Keratinocyte (primary cell): Measurements from ENCODE around the gene USP26.

Experiments used
- EZH2 ChIP-seq: IDR thresholded peaks from one replicate; pipeline ENCODE4 v1.6.1; 2012; ENCODE audit warnings: inconsistent platforms, mild to moderate bottlenecking, low read length, moderate library complexity
- TF ChIP-seq, protein P1 (sequence below), 3 experiments: IDR thresholded peaks in 1 of 3; conservative IDR thresholded peaks in 1 of 3; optimal IDR thresholded peaks in 1 of 3; 2 replicates in 2 of 3; 3 replicates in 1 of 3; pipeline versions ENCODE3 to v1.5.1; 2011; ENCODE audit warnings: low read length in 3 of 3, mild to moderate bottlenecking in 3 of 3, moderate library complexity in 2 of 3, control low read depth in 1 of 3, inconsistent platforms in 1 of 3; ENCODE audit not compliant: insufficient read depth in 2 of 3; ENCODE audit errors: extremely low read depth in 1 of 3

DNA sequence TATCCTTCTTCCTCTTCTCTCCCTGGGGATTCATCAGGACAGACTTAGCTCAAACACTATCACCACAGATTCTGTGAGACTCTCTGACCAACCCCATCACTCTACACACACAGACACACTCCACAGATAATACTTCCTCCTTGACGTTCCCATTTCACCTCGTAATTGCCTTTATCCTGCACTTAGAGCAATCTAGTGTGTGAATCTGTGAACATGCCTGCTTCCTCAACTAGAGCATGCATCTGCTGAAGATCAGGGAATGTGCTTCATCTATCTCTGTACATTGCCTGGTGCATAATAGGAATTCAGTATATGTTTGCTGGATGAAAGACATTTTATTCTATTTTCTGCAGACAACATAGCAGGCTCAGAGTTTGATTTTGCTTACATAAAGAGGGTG lies 113.4 kb downstream of the USP26 start:
- TF ChIP-seq EZH2 = no peak
- TF ChIP-seq, protein P1, sequence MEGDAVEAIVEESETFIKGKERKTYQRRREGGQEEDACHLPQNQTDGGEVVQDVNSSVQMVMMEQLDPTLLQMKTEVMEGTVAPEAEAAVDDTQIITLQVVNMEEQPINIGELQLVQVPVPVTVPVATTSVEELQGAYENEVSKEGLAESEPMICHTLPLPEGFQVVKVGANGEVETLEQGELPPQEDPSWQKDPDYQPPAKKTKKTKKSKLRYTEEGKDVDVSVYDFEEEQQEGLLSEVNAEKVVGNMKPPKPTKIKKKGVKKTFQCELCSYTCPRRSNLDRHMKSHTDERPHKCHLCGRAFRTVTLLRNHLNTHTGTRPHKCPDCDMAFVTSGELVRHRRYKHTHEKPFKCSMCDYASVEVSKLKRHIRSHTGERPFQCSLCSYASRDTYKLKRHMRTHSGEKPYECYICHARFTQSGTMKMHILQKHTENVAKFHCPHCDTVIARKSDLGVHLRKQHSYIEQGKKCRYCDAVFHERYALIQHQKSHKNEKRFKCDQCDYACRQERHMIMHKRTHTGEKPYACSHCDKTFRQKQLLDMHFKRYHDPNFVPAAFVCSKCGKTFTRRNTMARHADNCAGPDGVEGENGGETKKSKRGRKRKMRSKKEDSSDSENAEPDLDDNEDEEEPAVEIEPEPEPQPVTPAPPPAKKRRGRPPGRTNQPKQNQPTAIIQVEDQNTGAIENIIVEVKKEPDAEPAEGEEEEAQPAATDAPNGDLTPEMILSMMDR (optimal IDR thresholded peaks at IDR 0.05 in 1 of 3, IDR thresholded peaks at IDR 0.05 in 1 of 3, conservative IDR thresholded peaks at IDR 0.05 in 1 of 3; ENCODE audit: extremely low read depth in 1 of 3, insufficient read depth in 2 of 3, low read length in 3 of 3) = no peak
